Stomach (tissue), 4 donors: ENCODE results near the gene LMTK2.

ENCODE experiments used
- EP300 ChIP-seq: sonication (generic); formaldehyde crosslinking; IDR thresholded peaks from one replicate; pipeline ENCODE4 v1.6.1; 2017; ENCODE audit warnings: antibody characterized with exemption
- POLR2A ChIP-seq, 4 donors: fragments of 450-650 bp; IDR thresholded peaks; one replicate each; pipeline ENCODE4 v1.6.1; 2016; ENCODE audit warnings: antibody characterized with exemption in 4 of 4, control low read depth in 2 of 4, mild to moderate bottlenecking in 1 of 4, moderate library complexity in 1 of 4
- POLR2AphosphoS5 ChIP-seq, 3 donors: sonication (generic); formaldehyde crosslinking; IDR thresholded peaks; one replicate each; pipeline ENCODE4 v1.6.1; 2016; ENCODE audit warnings: antibody characterized with exemption in 3 of 3
- TF ChIP-seq, protein P1 (sequence below), 7 experiments: fragments of 450-650 bp in 4 of 7; fragments of 200-600 bp in 3 of 7; sonication (generic) in 3 of 7; IDR thresholded peaks; one replicate each; pipeline ENCODE4 v1.5.1; 2016 to 2019; ENCODE audit warnings: antibody characterized with exemption in 7 of 7, control low read depth in 2 of 7, mild to moderate bottlenecking in 1 of 7

DNA sequence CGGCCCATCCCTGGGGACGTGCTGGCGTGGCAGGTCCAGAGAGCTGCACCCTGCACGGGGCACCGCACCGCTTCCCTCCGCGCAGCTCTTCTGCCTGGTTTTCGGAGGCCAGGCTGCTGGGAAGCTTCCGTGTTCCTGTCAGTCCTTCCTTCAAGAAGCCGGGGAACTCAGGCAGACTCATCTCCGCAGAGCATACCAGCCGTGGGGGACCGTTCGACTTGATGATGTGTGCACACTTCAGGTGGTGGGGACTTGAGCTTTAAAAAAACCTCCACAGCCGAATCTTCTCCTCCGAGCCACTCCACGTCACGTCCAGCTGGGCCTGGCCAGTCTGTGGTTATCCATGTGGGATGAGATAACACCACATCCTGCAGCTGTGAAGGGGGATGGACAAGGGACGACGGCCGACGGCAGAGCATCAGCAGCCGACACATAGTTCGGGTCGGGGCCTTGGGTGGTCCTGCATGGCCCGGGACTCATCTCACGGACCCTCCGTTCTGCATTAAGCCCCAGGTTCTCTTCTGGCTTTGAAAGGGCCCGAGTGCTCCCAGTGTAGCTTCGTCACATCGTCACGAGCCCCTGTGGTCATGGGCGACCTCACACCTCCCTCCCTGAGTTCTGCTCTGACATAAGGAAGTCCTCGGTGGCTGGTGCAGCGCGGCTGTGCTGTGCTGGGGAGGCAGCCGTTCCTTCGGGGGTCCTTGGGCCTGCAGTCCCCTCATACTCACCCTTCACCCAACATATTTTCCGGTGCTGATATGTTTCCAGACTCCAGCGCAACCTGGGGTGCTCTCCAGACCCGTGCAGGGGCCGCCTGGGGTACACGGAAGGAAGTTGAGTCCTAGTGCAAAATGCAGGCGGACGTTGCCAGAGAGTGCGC is 100.0 kb downstream of the LMTK2 start:
- TF ChIP-seq, protein P1, sequence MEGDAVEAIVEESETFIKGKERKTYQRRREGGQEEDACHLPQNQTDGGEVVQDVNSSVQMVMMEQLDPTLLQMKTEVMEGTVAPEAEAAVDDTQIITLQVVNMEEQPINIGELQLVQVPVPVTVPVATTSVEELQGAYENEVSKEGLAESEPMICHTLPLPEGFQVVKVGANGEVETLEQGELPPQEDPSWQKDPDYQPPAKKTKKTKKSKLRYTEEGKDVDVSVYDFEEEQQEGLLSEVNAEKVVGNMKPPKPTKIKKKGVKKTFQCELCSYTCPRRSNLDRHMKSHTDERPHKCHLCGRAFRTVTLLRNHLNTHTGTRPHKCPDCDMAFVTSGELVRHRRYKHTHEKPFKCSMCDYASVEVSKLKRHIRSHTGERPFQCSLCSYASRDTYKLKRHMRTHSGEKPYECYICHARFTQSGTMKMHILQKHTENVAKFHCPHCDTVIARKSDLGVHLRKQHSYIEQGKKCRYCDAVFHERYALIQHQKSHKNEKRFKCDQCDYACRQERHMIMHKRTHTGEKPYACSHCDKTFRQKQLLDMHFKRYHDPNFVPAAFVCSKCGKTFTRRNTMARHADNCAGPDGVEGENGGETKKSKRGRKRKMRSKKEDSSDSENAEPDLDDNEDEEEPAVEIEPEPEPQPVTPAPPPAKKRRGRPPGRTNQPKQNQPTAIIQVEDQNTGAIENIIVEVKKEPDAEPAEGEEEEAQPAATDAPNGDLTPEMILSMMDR (IDR thresholded peaks at IDR 0.05) = no peak
- TF ChIP-seq POLR2AphosphoS5 (IDR thresholded peaks at IDR 0.05) = no peak
- no peak for TF ChIP-seq POLR2A (IDR thresholded peaks at IDR 0.05)
- no peak for TF ChIP-seq EP300
